GM10248 (cell line): ENCODE data around the gene TRMT112.

Source experiments
- CTCF ChIA-PET: fragments of 300-600 bp; sonication (Branson Sonifier 250); formaldehyde crosslinking; extraction: SDS; loops from one replicate; lab custom pipeline; 2021; ENCODE audit warnings: antibody characterized with exemption; lab: Yijun Ruan, JAX
- POLR2A ChIA-PET: fragments of 350-650 bp; sonication (Branson Sonifier 250); formaldehyde crosslinking; extraction: SDS; loops from one replicate; lab custom pipeline; 2020; ENCODE audit warnings: antibody characterized with exemption; lab: Yijun Ruan, JAX
- DNase-seq: peaks from one replicate; pipeline ENCODE4 v3.0.0; 2012; ENCODE audit errors: extremely low spot score
- TF ChIP-seq, protein P1 (sequence below): IDR thresholded peaks from 2 replicates; pipeline ENCODE4 v1.5.1; 2012; ENCODE audit warnings: mild to moderate bottlenecking, low read depth; ENCODE audit errors: extremely low read depth, missing control alignments, control extremely low read depth

The TRMT112 gene

GRCh38 chr11:64341429-64341828, 24.1 kb upstream of the TRMT112 start:
- POLR2A ChIA-PET = no interaction called here
- DNase-seq = no peak
- TF ChIP-seq, protein P1, sequence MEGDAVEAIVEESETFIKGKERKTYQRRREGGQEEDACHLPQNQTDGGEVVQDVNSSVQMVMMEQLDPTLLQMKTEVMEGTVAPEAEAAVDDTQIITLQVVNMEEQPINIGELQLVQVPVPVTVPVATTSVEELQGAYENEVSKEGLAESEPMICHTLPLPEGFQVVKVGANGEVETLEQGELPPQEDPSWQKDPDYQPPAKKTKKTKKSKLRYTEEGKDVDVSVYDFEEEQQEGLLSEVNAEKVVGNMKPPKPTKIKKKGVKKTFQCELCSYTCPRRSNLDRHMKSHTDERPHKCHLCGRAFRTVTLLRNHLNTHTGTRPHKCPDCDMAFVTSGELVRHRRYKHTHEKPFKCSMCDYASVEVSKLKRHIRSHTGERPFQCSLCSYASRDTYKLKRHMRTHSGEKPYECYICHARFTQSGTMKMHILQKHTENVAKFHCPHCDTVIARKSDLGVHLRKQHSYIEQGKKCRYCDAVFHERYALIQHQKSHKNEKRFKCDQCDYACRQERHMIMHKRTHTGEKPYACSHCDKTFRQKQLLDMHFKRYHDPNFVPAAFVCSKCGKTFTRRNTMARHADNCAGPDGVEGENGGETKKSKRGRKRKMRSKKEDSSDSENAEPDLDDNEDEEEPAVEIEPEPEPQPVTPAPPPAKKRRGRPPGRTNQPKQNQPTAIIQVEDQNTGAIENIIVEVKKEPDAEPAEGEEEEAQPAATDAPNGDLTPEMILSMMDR = no peak
- CTCF ChIA-PET = interaction anchor here (1.0 to 7.5 kb wide), 7 partner anchors 9 to 40 kb away, joined by 3 to 81 read pairs (median 11); partner anchors contain the start of genes PRDX5 and TRMT112

- ChIA-PET POLR2A (interaction anchor here (1.4 kb wide), 1 partner anchor 9 kb away, joined by 4 read pairs; no protein-coding TSS in a partner anchor), CTCF (interaction anchor here (1.0 to 7.5 kb wide), 7 partner anchors 8 to 39 kb away, joined by 3 to 81 read pairs (median 11); partner anchors contain the start of genes PRDX5 and TRMT112)
- TF ChIP-seq, protein P1 = no peak
- DNase-seq = peak; percentile 83
Observed at GRCh38 chr11:64340671-64341335, 23.4 kb upstream of the TRMT112 start.

GRCh38 chr11:64339754-64340408, 22.5 kb upstream of the TRMT112 start, which contains the start of gene CCDC88B:
Gene CCDC88B (plus strand): TSS chr11:64340204. CDS start chr11:64340267, 63 bp downstream.
- CTCF ChIA-PET = interaction anchor here (0.6 to 7.5 kb wide), 5 partner anchors 7 to 38 kb away, joined by 4 to 81 read pairs (median 10); partner anchors contain the start of genes PRDX5 and TRMT112
- TF ChIP-seq, protein P1 = no peak
- POLR2A ChIA-PET = interaction anchor here (0.5 to 1.4 kb wide), 2 partner anchors 8 to 156 kb away, joined by 4 to 11 read pairs; no protein-coding TSS in a partner anchor
- DNase-seq = peak; percentile 89

DNA sequence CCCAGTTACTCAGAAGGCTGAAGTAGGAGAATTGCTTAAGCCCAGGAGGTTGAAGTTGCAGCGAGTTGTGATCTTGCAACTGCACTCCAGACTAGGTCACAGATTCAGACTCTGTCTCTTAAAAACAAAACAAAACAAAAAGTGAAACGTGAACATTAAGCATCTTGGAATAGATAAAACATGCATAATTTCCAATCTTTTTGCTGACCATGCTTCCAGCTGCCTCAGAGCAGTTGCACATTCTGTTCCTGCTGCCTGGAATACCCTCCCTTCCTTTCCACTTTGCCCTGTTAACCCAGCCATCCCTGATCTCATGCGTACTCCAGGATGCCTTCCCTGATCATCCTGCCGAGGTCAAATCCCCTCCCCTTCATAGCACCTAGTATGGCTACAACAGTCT, 21.9 kb upstream of the TRMT112 start:
- ChIA-PET CTCF (interaction anchor here (1.7 to 7.5 kb wide), 4 partner anchors 7 to 34 kb away, joined by 8 to 81 read pairs (median 29); partner anchors contain the start of genes ESRRA, PRDX5 and TRMT112), POLR2A (interaction anchor here (1.4 kb wide), 1 partner anchor 7 kb away, joined by 4 read pairs; no protein-coding TSS in a partner anchor)
- TF ChIP-seq, protein P1 = no peak
- DNase-seq = no peak

- ChIA-PET CTCF (interaction anchor here (1.3 to 2.8 kb wide), 3 partner anchors 16 to 34 kb away, joined by 4 to 8 read pairs (median 8); partner anchors contain the start of genes ESRRA, PRDX5 and TRMT112), POLR2A (no interaction called here)
- no peak for DNase-seq
- TF ChIP-seq, protein P1 = no peak
Observed at GRCh38 chr11:64338716-64339115, 21.4 kb upstream of the TRMT112 start.
